Measurements from ENCODE around the gene NRXN3. TPM values are rescaled to one million over a fixed set of nuclear protein-coding genes. Genes with fewer than 3 reads are reported as not detected.
A peak's percentile ranks its signal among the peaks of the same experiment; 100 is the strongest.

Gene NRXN3
- 10 to 100 TPM; 21.9 to 73.4 TPM for total RNA-seq
- 10 to 100 TPM; 61.8 to 69.7 TPM for polyA plus RNA-seq (ENCODE audit: insufficient read length in 2 of 2)
- long read RNA-seq, donor 1, full-length matches to known transcripts = 1 of 1 reads
- long read RNA-seq, donor 1, partial matches to known transcripts = 0 of 1 reads
- long read RNA-seq, donor 1, other reads (novel, unspliced or antisense) = 0 of 1 reads
- long read RNA-seq, donor 2 = 0 reads
- long read RNA-seq, donor 3, full-length matches to known transcripts = 1 of 16 reads
- long read RNA-seq, donor 3, partial matches to known transcripts = 15 of 16 reads
- long read RNA-seq, donor 3, other reads (novel, unspliced or antisense) = 0 of 16 reads
- long read RNA-seq, donor 4 = 0 reads

GRCh38 chr14:78170203-78170602, at the start of gene NRXN3:
Gene NRXN3 (plus strand): TSS chr14:78170373. CDS start chr14:78243094, 72,721 bp downstream.
- no peaks in the 10 kb centered on the region for H3K9me3 ChIP-seq (ENCODE audit: control insufficient read depth, insufficient read depth, low read length)
- 0% methylated on average over 4 of the region's 7 CpGs for WGBS (ENCODE audit: insufficient coverage)
- H3K27ac ChIP-seq (ENCODE audit: low read depth, low read length) = no peak within 1 kb of the TSS
- H3K27me3 ChIP-seq (ENCODE audit: control insufficient read depth, insufficient read depth, low read length) = no peaks in the 10 kb centered on the region
- no peaks in the 10 kb centered on the region for H3K36me3 ChIP-seq (ENCODE audit: control insufficient read depth, insufficient read depth, low read length)
- peak in 5 of 6 donors; percentile 55 to 95 (median 68) for DNase-seq (ENCODE audit: low read depth in 4 of 6, low spot score in 6 of 6)
- H3K4me1 ChIP-seq (ENCODE audit: control insufficient read depth, insufficient read depth, low read length) = peaks cover 14% of the 10 kb centered on the region
- peak within 1 kb of the TSS; percentile 52 for H3K4me3 ChIP-seq (ENCODE audit: low read depth, low read length)

- Histone ChIP-seq H3K27me3 (ENCODE audit: control insufficient read depth, insufficient read depth, low read length) (no peaks in the 10 kb centered on the region), H3K4me1 (ENCODE audit: control insufficient read depth, insufficient read depth, low read length) (peaks cover 4% of the 10 kb centered on the region), H3K27ac (ENCODE audit: low read depth, low read length) (no peak overlapping the region), H3K9me3 (ENCODE audit: control insufficient read depth, insufficient read depth, low read length) (no peaks in the 10 kb centered on the region), H3K4me3 (ENCODE audit: low read depth, low read length) (no peak overlapping the region), H3K36me3 (ENCODE audit: control insufficient read depth, insufficient read depth, low read length) (no peaks in the 10 kb centered on the region)
- 46% methylated on average over 2 of the region's 5 CpGs for WGBS (ENCODE audit: insufficient coverage)
- peak in 2 of 6 donors; percentile 85 to 87 for DNase-seq (ENCODE audit: low read depth in 4 of 6, low spot score in 6 of 6)
These were observed 47.7 kb upstream of the NRXN3 start for GRCh38 chr14:78122436-78122835.

- DNase-seq (ENCODE audit: low read depth in 4 of 6, low spot score in 6 of 6) = no peak
- no peaks in the 10 kb centered on the region for H3K9me3 ChIP-seq (ENCODE audit: control insufficient read depth, insufficient read depth, low read length)
- H3K4me3 ChIP-seq (ENCODE audit: low read depth, low read length) = no peak overlapping the region
- WGBS (ENCODE audit: insufficient coverage) = 83% methylated on average over 2 of the region's 2 CpGs
- H3K27ac ChIP-seq (ENCODE audit: low read depth, low read length) = no peak overlapping the region
- H3K36me3 ChIP-seq (ENCODE audit: control insufficient read depth, insufficient read depth, low read length) = no peaks in the 10 kb centered on the region
- no peaks in the 10 kb centered on the region for H3K27me3 ChIP-seq (ENCODE audit: control insufficient read depth, insufficient read depth, low read length)
- H3K4me1 ChIP-seq (ENCODE audit: control insufficient read depth, insufficient read depth, low read length) = peaks cover 4% of the 10 kb centered on the region
These were observed 46.4 kb upstream of the NRXN3 start for GRCh38 chr14:78123650-78124253.

GRCh38 chr14:78127961-78128360, 42.2 kb upstream of the NRXN3 start:
- Histone ChIP-seq H3K4me3 (ENCODE audit: low read depth, low read length) (no peak overlapping the region), H3K27me3 (ENCODE audit: control insufficient read depth, insufficient read depth, low read length) (no peaks in the 10 kb centered on the region), H3K27ac (ENCODE audit: low read depth, low read length) (no peak overlapping the region), H3K9me3 (ENCODE audit: control insufficient read depth, insufficient read depth, low read length) (no peaks in the 10 kb centered on the region), H3K36me3 (ENCODE audit: control insufficient read depth, insufficient read depth, low read length) (no peaks in the 10 kb centered on the region), H3K4me1 (ENCODE audit: control insufficient read depth, insufficient read depth, low read length) (no peaks in the 10 kb centered on the region)
- WGBS (ENCODE audit: insufficient coverage) = 76% methylated on average over 5 of the region's 9 CpGs
- DNase-seq (ENCODE audit: low read depth in 4 of 6, low spot score in 6 of 6) = no peak

GRCh38 chr14:78129375-78129774, 40.8 kb upstream of the NRXN3 start:
- Histone ChIP-seq H3K9me3 (ENCODE audit: control insufficient read depth, insufficient read depth, low read length) (no peaks in the 10 kb centered on the region), H3K4me1 (ENCODE audit: control insufficient read depth, insufficient read depth, low read length) (no peaks in the 10 kb centered on the region), H3K36me3 (ENCODE audit: control insufficient read depth, insufficient read depth, low read length) (no peaks in the 10 kb centered on the region), H3K27ac (ENCODE audit: low read depth, low read length) (no peak overlapping the region), H3K27me3 (ENCODE audit: control insufficient read depth, insufficient read depth, low read length) (no peaks in the 10 kb centered on the region), H3K4me3 (ENCODE audit: low read depth, low read length) (no peak overlapping the region)
- WGBS (ENCODE audit: insufficient coverage) = 61% methylated on average over 3 of the region's 4 CpGs
- DNase-seq (ENCODE audit: low read depth in 4 of 6, low spot score in 6 of 6) = no peak

- Histone ChIP-seq H3K4me1 (ENCODE audit: control insufficient read depth, insufficient read depth, low read length) (no peaks in the 10 kb centered on the region), H3K27me3 (ENCODE audit: control insufficient read depth, insufficient read depth, low read length) (no peaks in the 10 kb centered on the region), H3K27ac (ENCODE audit: low read depth, low read length) (no peak overlapping the region), H3K4me3 (ENCODE audit: low read depth, low read length) (no peak overlapping the region), H3K9me3 (ENCODE audit: control insufficient read depth, insufficient read depth, low read length) (no peaks in the 10 kb centered on the region), H3K36me3 (ENCODE audit: control insufficient read depth, insufficient read depth, low read length) (no peaks in the 10 kb centered on the region)
- WGBS (ENCODE audit: insufficient coverage) = no CpG with 5 or more reads among the region's 1 CpG
- DNase-seq (ENCODE audit: low read depth in 4 of 6, low spot score in 6 of 6) = no peak
These were observed 39.8 kb upstream of the NRXN3 start for GRCh38 chr14:78130356-78130755.

- Histone ChIP-seq H3K9me3 (ENCODE audit: control insufficient read depth, insufficient read depth, low read length) (no peaks in the 10 kb centered on the region), H3K27ac (ENCODE audit: low read depth, low read length) (no peak overlapping the region), H3K36me3 (ENCODE audit: control insufficient read depth, insufficient read depth, low read length) (no peaks in the 10 kb centered on the region), H3K4me1 (ENCODE audit: control insufficient read depth, insufficient read depth, low read length) (no peaks in the 10 kb centered on the region), H3K27me3 (ENCODE audit: control insufficient read depth, insufficient read depth, low read length) (no peaks in the 10 kb centered on the region), H3K4me3 (ENCODE audit: low read depth, low read length) (no peak overlapping the region)
- no peak for DNase-seq (ENCODE audit: low read depth in 4 of 6, low spot score in 6 of 6)
- 89% methylated on average over 4 of the region's 4 CpGs for WGBS (ENCODE audit: insufficient coverage)
These were observed 39.0 kb upstream of the NRXN3 start for GRCh38 chr14:78131201-78131600.

GRCh38 chr14:78131616-78132015, 38.6 kb upstream of the NRXN3 start:
- Histone ChIP-seq H3K4me3 (ENCODE audit: low read depth, low read length) (no peak overlapping the region), H3K4me1 (ENCODE audit: control insufficient read depth, insufficient read depth, low read length) (no peaks in the 10 kb centered on the region), H3K27me3 (ENCODE audit: control insufficient read depth, insufficient read depth, low read length) (no peaks in the 10 kb centered on the region), H3K36me3 (ENCODE audit: control insufficient read depth, insufficient read depth, low read length) (no peaks in the 10 kb centered on the region), H3K27ac (ENCODE audit: low read depth, low read length) (no peak overlapping the region), H3K9me3 (ENCODE audit: control insufficient read depth, insufficient read depth, low read length) (no peaks in the 10 kb centered on the region)
- WGBS (ENCODE audit: insufficient coverage) = 67% methylated on average over 3 of the region's 5 CpGs
- no peak for DNase-seq (ENCODE audit: low read depth in 4 of 6, low spot score in 6 of 6)

- H3K27ac ChIP-seq (ENCODE audit: low read depth, low read length) = no peak overlapping the region
- H3K4me1 ChIP-seq (ENCODE audit: control insufficient read depth, insufficient read depth, low read length) = no peaks in the 10 kb centered on the region
- no peaks in the 10 kb centered on the region for H3K27me3 ChIP-seq (ENCODE audit: control insufficient read depth, insufficient read depth, low read length)
- H3K36me3 ChIP-seq (ENCODE audit: control insufficient read depth, insufficient read depth, low read length) = no peaks in the 10 kb centered on the region
- H3K9me3 ChIP-seq (ENCODE audit: control insufficient read depth, insufficient read depth, low read length) = no peaks in the 10 kb centered on the region
- 43% methylated on average over 1 of the region's 4 CpGs for WGBS (ENCODE audit: insufficient coverage)
- no peak for DNase-seq (ENCODE audit: low read depth in 4 of 6, low spot score in 6 of 6)
- no peak overlapping the region for H3K4me3 ChIP-seq (ENCODE audit: low read depth, low read length)
These were observed 34.7 kb upstream of the NRXN3 start for GRCh38 chr14:78135450-78135891.

GRCh38 chr14:78136695-78137094, 33.5 kb upstream of the NRXN3 start:
- Histone ChIP-seq H3K4me3 (ENCODE audit: low read depth, low read length) (no peak overlapping the region), H3K27me3 (ENCODE audit: control insufficient read depth, insufficient read depth, low read length) (no peaks in the 10 kb centered on the region), H3K4me1 (ENCODE audit: control insufficient read depth, insufficient read depth, low read length) (no peaks in the 10 kb centered on the region), H3K27ac (ENCODE audit: low read depth, low read length) (no peak overlapping the region), H3K9me3 (ENCODE audit: control insufficient read depth, insufficient read depth, low read length) (no peaks in the 10 kb centered on the region), H3K36me3 (ENCODE audit: control insufficient read depth, insufficient read depth, low read length) (no peaks in the 10 kb centered on the region)
- 88% methylated on average over 2 of the region's 4 CpGs for WGBS (ENCODE audit: insufficient coverage)
- DNase-seq (ENCODE audit: low read depth in 4 of 6, low spot score in 6 of 6) = no peak
